T-helper 1 cell (primary cell): Measurements from ENCODE around the gene METTL6.
A peak's percentile ranks its signal among the peaks of the same experiment; 100 is the strongest.

Source experiments
- DNase-seq, 5 donors: peaks; one replicate each; pipeline ENCODE4 v3.0.0-alpha.2; 2012 to 2020

Gene METTL6

DNA sequence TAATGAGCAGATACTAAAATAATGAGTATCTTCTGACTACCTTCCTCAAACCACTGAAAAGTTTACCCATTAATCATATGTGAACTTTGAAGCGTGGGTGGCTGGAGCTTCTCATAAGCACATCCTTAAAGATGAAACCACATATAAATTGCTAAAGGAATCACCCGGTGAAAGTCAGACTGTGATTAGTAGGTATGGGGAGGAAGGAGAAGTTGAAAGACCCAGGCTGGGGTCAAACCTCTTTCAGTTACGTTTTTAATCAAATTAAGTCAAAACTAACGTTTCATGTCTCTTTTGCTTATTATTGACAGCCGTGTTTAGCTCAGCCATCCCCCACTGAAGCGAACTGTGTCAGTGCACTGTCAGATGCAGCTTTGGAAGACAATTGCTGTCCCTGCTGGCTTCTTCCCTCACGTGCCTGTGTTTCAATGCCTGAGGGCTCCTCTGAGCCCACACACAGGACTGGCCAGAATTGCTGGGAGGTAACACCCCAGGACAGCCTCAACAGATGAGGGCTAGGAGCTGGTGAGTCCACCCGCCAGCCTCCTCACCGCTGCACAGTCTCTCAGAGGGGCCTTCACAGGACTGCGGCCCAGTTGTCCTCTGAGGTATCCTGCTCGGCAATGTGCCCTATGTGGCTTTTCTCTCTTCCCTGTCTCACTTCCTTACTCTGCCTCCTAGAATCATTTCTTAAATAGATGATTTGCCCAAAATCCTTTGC, 65.7 kb downstream of the METTL6 start:
- DNase-seq: peak in 1 of 5 donors; percentile 85

DNA sequence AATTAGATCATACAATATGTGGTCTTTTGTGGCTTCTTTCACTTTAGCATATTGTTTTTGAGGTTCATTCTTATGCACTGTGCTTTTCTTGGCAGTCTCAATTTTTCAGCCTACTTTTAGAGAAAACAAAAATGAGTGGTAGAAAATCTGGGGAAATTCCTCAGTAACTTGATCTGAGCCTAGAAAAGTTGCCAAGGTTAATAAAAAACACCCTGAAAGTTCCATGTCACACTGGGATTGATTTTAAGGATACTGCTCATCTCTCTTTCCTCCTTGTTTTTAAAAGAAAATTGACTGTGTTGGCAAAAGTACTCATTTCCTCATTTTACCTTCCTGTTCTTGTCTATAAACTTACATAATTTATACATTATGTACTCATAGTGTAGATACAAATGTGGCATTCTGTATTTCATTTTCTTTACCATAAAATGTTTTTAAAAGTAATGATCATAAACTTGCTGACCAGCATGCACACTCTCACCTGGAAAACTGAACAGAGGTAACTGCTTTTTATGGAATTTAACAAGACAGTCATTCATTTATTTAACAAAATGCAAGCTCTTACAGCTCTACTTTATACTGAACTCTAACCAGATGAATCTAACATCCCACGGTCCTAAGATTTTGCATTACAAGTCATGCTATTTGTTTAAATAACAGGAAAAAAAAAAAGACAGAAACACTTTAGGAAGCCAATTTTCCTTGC, 66.4 kb downstream of the METTL6 start:
- DNase-seq: no peak
